ENCODE data around the gene AGK.

- TF ChIP-seq ZNF274 (IDR thresholded peaks at IDR 0.05; ENCODE audit: low read depth, low read length): no peak
- no peak for TF ChIP-seq YY1 (IDR thresholded peaks at IDR 0.05; ENCODE audit: insufficient read depth, insufficient read length)
- no peak for TF ChIP-seq SUZ12 (IDR thresholded peaks at IDR 0.05; ENCODE audit: extremely low read depth, insufficient read depth, insufficient read length)
Measured at GRCh38 chr7:141597966-141598365, 46.8 kb downstream of the AGK start.
